Hepatocyte (in vitro differentiated cells): ENCODE measurements around the gene FBXL13. TPM values are rescaled to one million over a fixed set of nuclear protein-coding genes. Genes with fewer than 3 reads are reported as not detected.

Experiments used
- DNase-seq: peaks from one replicate; pipeline ENCODE4 v3.0.0-alpha.2; 2016; ENCODE audit warnings: low spot score
- H2AFZ ChIP-seq: fragments of 200-600 bp; sonication (generic); 2 replicates; pipeline ENCODE4 v1.6.0; 2016; ENCODE audit warnings: antibody characterized with exemption, mild to moderate bottlenecking
- H3K27ac ChIP-seq: fragments of 200-600 bp; sonication (generic); 2 replicates; pipeline ENCODE4 v1.5.1; 2016; ENCODE audit warnings: mild to moderate bottlenecking
- H3K27me3 ChIP-seq: fragments of 200-600 bp; sonication (generic); 2 replicates; pipeline ENCODE4 v1.6.1; 2016
- H3K36me3 ChIP-seq: fragments of 200-600 bp; sonication (generic); replicated peaks from 2 replicates; pipeline ENCODE4 v1.5.1; 2016; ENCODE audit warnings: low read depth; ENCODE audit not compliant: insufficient read depth
- H3K4me1 ChIP-seq: fragments of 200-600 bp; sonication (generic); 2 replicates; pipeline ENCODE4 v1.5.1; 2016; ENCODE audit warnings: mild to moderate bottlenecking, moderate library complexity; ENCODE audit not compliant: insufficient read depth
- H3K4me2 ChIP-seq: fragments of 200-600 bp; sonication (generic); 2 replicates; pipeline ENCODE4 v1.6.0; 2016
- H3K4me3 ChIP-seq: fragments of 200-600 bp; sonication (generic); 2 replicates; pipeline ENCODE4 v1.5.1; 2016; ENCODE audit warnings: mild to moderate bottlenecking
- H3K79me2 ChIP-seq: fragments of 200-600 bp; sonication (generic); 2 replicates; pipeline ENCODE4 v1.6.0; 2017; ENCODE audit warnings: mild to moderate bottlenecking
- H3K9me2 ChIP-seq: fragments of 200-600 bp; sonication (generic); replicated peaks from 2 replicates; pipeline ENCODE4 v1.6.0; 2017; ENCODE audit warnings: mild to moderate bottlenecking; ENCODE audit not compliant: insufficient read depth
- H3K9me3 ChIP-seq: fragments of 200-600 bp; sonication (generic); 2 replicates; pipeline ENCODE4 v1.5.1; 2016; ENCODE audit warnings: low read depth, mild to moderate bottlenecking
- H4K20me1 ChIP-seq: fragments of 200-600 bp; sonication (generic); 2 replicates; pipeline ENCODE4 v1.6.0; 2016; ENCODE audit warnings: mild to moderate bottlenecking; ENCODE audit not compliant: insufficient read depth, poor library complexity, severe bottlenecking
- EZH2 ChIP-seq: fragments of 200-600 bp; sonication (generic); IDR thresholded peaks from 2 replicates; pipeline ENCODE4 v1.6.1; 2016; ENCODE audit warnings: antibody characterized with exemption, mild to moderate bottlenecking, borderline replicate concordance
- EZH2phosphoT487 ChIP-seq: fragments of 200-600 bp; sonication (generic); IDR thresholded peaks from one replicate; pipeline ENCODE4 v1.6.1; 2018; ENCODE audit warnings: antibody characterized with exemption, mild to moderate bottlenecking, low read depth, moderate library complexity; ENCODE audit not compliant: unreplicated experiment, severe bottlenecking
- WGBS: methylation state at CpG from one replicate; pipeline ENCODE4 v1.1.6; 2016; ENCODE audit warnings: low lambda C conversion rate; ENCODE audit errors: missing lambda C conversion rate; 5-methylcytosine and 5-hydroxymethylcytosine counted together
- polyA plus RNA-seq: library from polyadenylated mRNA; unstranded; fragments of >200 nt; fragmentation: Nextera tagmentation; extraction: Ambion mirVana; gene quantifications from 2 replicates; pipeline ENCODE4 v1.2.1, GENCODE V29; 2016
- total RNA-seq: library from RNA; depleted of rRNA; stranded (reverse); fragments of >200 nt; gene quantifications from 2 replicates; pipeline ENCODE4 v1.2.3, GENCODE V29; 2014
- TF ChIP-seq, protein P1 (sequence below): fragments of 200-600 bp; sonication (generic); IDR thresholded peaks from 2 replicates; pipeline ENCODE4 v1.5.1; 2016; ENCODE audit warnings: antibody characterized with exemption, mild to moderate bottlenecking; ENCODE audit not compliant: poor library complexity

The FBXL13 gene
- total and polyA plus RNA-seq, 2 experiments from 2014 or later: 0.30 to 1.8 TPM

DNA sequence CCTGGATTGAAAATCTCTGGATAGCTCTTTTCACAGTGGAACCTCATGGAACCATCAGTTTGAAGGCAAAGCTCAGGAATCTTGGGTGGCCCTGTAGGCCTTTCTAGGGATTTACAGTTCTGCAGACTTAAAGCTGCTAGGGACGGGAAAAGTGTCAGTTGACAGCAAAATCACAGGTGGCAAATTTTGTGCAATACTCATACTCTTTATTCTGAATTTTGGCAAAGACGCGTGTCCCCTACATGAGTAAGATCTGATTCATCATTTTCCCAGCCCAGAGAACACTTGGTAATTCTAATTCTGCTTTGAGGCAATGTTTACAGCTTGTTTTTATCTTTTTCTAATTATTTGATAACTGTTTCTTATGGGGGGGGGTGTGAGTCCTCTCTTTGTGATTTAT, 158.2 kb downstream of the FBXL13 start:
- Histone ChIP-seq H3K36me3 (no peaks in the 10 kb centered on the region), H3K4me2 (peak overlapping the region; percentile 67), H3K4me3 (no peak overlapping the region), H3K79me2 (peaks cover 15% of the 10 kb centered on the region), H3K4me1 (no peaks in the 10 kb centered on the region), H3K9me3 (no peaks in the 10 kb centered on the region), H3K9me2 (no peaks in the 10 kb centered on the region), H2AFZ (no peak overlapping the region), H3K27ac (no peak overlapping the region), H3K27me3 (no peaks in the 10 kb centered on the region), H4K20me1 (no peaks in the 10 kb centered on the region)
- no peak for DNase-seq
- no peak for TF ChIP-seq EZH2
- TF ChIP-seq, protein P1, sequence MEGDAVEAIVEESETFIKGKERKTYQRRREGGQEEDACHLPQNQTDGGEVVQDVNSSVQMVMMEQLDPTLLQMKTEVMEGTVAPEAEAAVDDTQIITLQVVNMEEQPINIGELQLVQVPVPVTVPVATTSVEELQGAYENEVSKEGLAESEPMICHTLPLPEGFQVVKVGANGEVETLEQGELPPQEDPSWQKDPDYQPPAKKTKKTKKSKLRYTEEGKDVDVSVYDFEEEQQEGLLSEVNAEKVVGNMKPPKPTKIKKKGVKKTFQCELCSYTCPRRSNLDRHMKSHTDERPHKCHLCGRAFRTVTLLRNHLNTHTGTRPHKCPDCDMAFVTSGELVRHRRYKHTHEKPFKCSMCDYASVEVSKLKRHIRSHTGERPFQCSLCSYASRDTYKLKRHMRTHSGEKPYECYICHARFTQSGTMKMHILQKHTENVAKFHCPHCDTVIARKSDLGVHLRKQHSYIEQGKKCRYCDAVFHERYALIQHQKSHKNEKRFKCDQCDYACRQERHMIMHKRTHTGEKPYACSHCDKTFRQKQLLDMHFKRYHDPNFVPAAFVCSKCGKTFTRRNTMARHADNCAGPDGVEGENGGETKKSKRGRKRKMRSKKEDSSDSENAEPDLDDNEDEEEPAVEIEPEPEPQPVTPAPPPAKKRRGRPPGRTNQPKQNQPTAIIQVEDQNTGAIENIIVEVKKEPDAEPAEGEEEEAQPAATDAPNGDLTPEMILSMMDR: no peak
- no peak for TF ChIP-seq EZH2phosphoT487
- WGBS: 79% methylated on average over 3 of the region's 3 CpGs

GRCh38 chr7:102914585-102914984, 160.0 kb downstream of the FBXL13 start:
- peak overlapping the region; percentile 67 for H3K4me2 ChIP-seq
- TF ChIP-seq EZH2phosphoT487 (no peak), EZH2 (no peak)
- TF ChIP-seq, protein P1: no peak
- no peaks in the 10 kb centered on the region for H3K9me2 ChIP-seq
- no peak overlapping the region for H2AFZ ChIP-seq
- peak overlapping the region; percentile 9 for H3K4me3 ChIP-seq
- no peaks in the 10 kb centered on the region for H3K36me3 ChIP-seq
- H4K20me1 ChIP-seq: no peaks in the 10 kb centered on the region
- H3K79me2 ChIP-seq: peaks cover 15% of the 10 kb centered on the region
- peak; percentile 38 for DNase-seq
- H3K27ac ChIP-seq: peak overlapping the region; percentile 80
- H3K27me3 ChIP-seq: no peaks in the 10 kb centered on the region
- H3K9me3 ChIP-seq: no peaks in the 10 kb centered on the region
- 55% methylated on average over 8 of the region's 8 CpGs for WGBS
- no peaks in the 10 kb centered on the region for H3K4me1 ChIP-seq

- peak overlapping the region; percentile 67 for H3K4me2 ChIP-seq
- H3K79me2 ChIP-seq: peaks cover 15% of the 10 kb centered on the region
- H3K4me1 ChIP-seq: no peaks in the 10 kb centered on the region
- H3K9me2 ChIP-seq: no peaks in the 10 kb centered on the region
- H3K36me3 ChIP-seq: no peaks in the 10 kb centered on the region
- H3K27me3 ChIP-seq: no peaks in the 10 kb centered on the region
- H3K4me3 ChIP-seq: peak overlapping the region; percentile 8
- DNase-seq: no peak
- TF ChIP-seq EZH2phosphoT487 (no peak), EZH2 (no peak)
- TF ChIP-seq, protein P1: no peak
- no peak overlapping the region for H2AFZ ChIP-seq
- no peaks in the 10 kb centered on the region for H4K20me1 ChIP-seq
- no peaks in the 10 kb centered on the region for H3K9me3 ChIP-seq
- H3K27ac ChIP-seq: peak overlapping the region; percentile 80
- WGBS: 79% methylated on average over 9 of the region's 9 CpGs
Measured at GRCh38 chr7:102913826-102914225, 160.8 kb downstream of the FBXL13 start.

DNA sequence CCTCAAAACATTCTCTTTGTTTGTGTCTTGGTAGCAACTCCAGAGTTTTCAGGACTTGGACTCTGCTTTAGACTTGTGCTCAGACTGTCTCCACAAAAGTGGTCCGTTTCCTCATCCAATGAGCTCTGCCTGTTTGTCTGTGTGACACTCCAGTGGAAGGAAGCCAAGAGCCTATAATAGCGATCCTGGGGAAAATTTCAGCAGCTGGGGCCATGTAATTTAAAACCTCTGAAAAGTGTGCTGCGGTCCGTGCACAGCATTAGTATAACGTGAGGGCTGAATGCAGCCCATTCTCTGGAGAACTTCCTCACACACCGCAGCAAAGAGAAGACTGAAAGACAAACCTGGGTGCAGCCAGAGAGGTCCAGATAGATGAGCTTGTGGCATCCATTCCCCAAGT, 161.9 kb downstream of the FBXL13 start, which contains the start of gene LRRC17:
Gene LRRC17, plus strand, starts transcription at position 259 of the 400 bp plus-strand sequence. CDS start 20,914 bp downstream, outside the sequence.
- H3K27me3 ChIP-seq: no peaks in the 10 kb centered on the region
- H3K9me2 ChIP-seq: no peaks in the 10 kb centered on the region
- peak within 1 kb of the TSS; percentile 80 for H3K27ac ChIP-seq
- no peaks in the 10 kb centered on the region for H4K20me1 ChIP-seq
- peak; percentile 67 for DNase-seq
- H3K4me3 ChIP-seq: peak within 1 kb of the TSS; percentile 8
- no peaks in the 10 kb centered on the region for H3K36me3 ChIP-seq
- no peak for TF ChIP-seq EZH2phosphoT487
- TF ChIP-seq, protein P1: no peak
- no peak for TF ChIP-seq EZH2
- H3K9me3 ChIP-seq: no peaks in the 10 kb centered on the region
- H3K79me2 ChIP-seq: peaks cover 15% of the 10 kb centered on the region
- 40% methylated on average over 6 of the region's 6 CpGs for WGBS
- peak within 1 kb of the TSS; percentile 67 for H3K4me2 ChIP-seq
- H2AFZ ChIP-seq: no peak within 1 kb of the TSS
- no peaks in the 10 kb centered on the region for H3K4me1 ChIP-seq
